Adrenal gland (tissue), 12 donors: Measurements from ENCODE around the gene GALNT18. TPM values are rescaled to one million over a fixed set of nuclear protein-coding genes. Genes with fewer than 3 reads are reported as not detected.

Source experiments
- DNase-seq, 7 donors: peaks; one replicate each; pipeline ENCODE4 v3.0.0-alpha.2; 2019 to 2020
- H3K27ac ChIP-seq, 5 donors: fragments of 200-600 bp; sonication (generic) in 4 of 5; 1 replicate in 3 of 5; 2 replicates in 2 of 5; pipeline versions ENCODE4 v1.5.1 to v1.8.0; 2016 to 2020; ENCODE audit warnings: mild to moderate bottlenecking in 1 of 5
- H3K27me3 ChIP-seq: fragments of 200-600 bp; 2 replicates; pipeline ENCODE4 v1.8.0; 2021
- H3K36me3 ChIP-seq, 2 donors: fragments of 200-600 bp; replicated peaks in 1 of 2; 1 replicate in 1 of 2; 2 replicates in 1 of 2; pipeline versions ENCODE4 v1.5.1 to v1.8.0; 2018 to 2022
- H3K4me1 ChIP-seq, 2 donors: fragments of 200-600 bp; replicated peaks in 1 of 2; 1 replicate in 1 of 2; 2 replicates in 1 of 2; pipeline versions ENCODE4 v1.5.1 to v1.8.0; 2018 to 2021
- H3K4me3 ChIP-seq, 4 donors: fragments of 200-600 bp; sonication (generic) in 3 of 4; one replicate each; pipeline ENCODE4 v1.5.1; 2016 to 2018
- H3K9me3 ChIP-seq, 3 donors: fragments of 200-600 bp; sonication (generic) in 1 of 3; replicated peaks in 1 of 3; 1 replicate in 2 of 3; 2 replicates in 1 of 3; pipeline versions ENCODE4 v1.5.1 to v1.8.0; 2016 to 2021
- POLR2A ChIP-seq, 2 donors: fragments of 450-650 bp; IDR thresholded peaks; one replicate each; pipeline ENCODE4 v1.6.1; 2017; ENCODE audit warnings: antibody characterized with exemption in 2 of 2, mild to moderate bottlenecking in 2 of 2, moderate library complexity in 1 of 2
- WGBS, 4 donors: extraction: QIAGEN DNeasy Blood & Tissue Kit in 2 of 4; methylation state at CpG; one replicate each; pipeline versions ENCODE4 v1.1.5 to v1.1.7; 2013 to 2017; 5-methylcytosine and 5-hydroxymethylcytosine counted together
- intact Hi-C, 2 donors: fragments of 100-400 bp; cut with DNase I; formaldehyde crosslinking; loops; one replicate each; pipeline versions ENCODE4 v1.14.1 to v1.15.0; 2022 to 2023
- polyA plus RNA-seq, 3 donors: library from polyadenylated mRNA; stranded (reverse); fragments of 200-250 nt in 2 of 3; fragments of 350-450 nt in 1 of 3; fragmentation: Illumina TruSeq in 1 of 3; extraction: RNeasy Lipid Tissue Mini Kit (QIAGEN cat#74804) in 1 of 3; gene quantifications; one replicate each; pipeline ENCODE4 v1.2.3, GENCODE V29; 2013 to 2014
- total RNA-seq, 9 donors: library from RNA; depleted of rRNA in 4 of 9; stranded (reverse); fragments of >200 nt in 4 of 9; fragments of 120-200 nt in 1 of 9; fragmentation: NEBNext Ultra II Directional in 1 of 9; extraction: Animal tissue kit (Norgen Biotek cat#: 25700) in 1 of 9; gene quantifications; one replicate each; pipeline versions ENCODE4 v1.1.0 to v1.2.4, GENCODE V29; 2013 to 2023
- TF ChIP-seq, protein P1 (sequence below), 6 experiments: fragments of 450-650 bp in 4 of 6; fragments of 200-600 bp in 2 of 6; sonication (generic) in 1 of 6; IDR thresholded peaks; 1 replicate in 5 of 6; 2 replicates in 1 of 6; pipeline versions ENCODE4 v1.5.1 to v1.8.0; 2016 to 2021; ENCODE audit warnings: antibody characterized with exemption in 6 of 6, mild to moderate bottlenecking in 2 of 6, moderate library complexity in 1 of 6
- donor health status: healthy with polysubstance abuse.
- donor health status: Bipolar disorder and iron deficiency.
- donor health status: DM: yes; HTN: yes; CAD: no.
- donor health status: DM: no; HTN: no; CAD: no.
- donor health status: DM: no; HTN: no; CAD: no.
- donor health status: DM: yes; HTN: yes; CAD: no.

GALNT18 gene
- total and polyA plus RNA-seq, 12 donors, result 1.4 to 15.1 (median 6.4) TPM

DNA sequence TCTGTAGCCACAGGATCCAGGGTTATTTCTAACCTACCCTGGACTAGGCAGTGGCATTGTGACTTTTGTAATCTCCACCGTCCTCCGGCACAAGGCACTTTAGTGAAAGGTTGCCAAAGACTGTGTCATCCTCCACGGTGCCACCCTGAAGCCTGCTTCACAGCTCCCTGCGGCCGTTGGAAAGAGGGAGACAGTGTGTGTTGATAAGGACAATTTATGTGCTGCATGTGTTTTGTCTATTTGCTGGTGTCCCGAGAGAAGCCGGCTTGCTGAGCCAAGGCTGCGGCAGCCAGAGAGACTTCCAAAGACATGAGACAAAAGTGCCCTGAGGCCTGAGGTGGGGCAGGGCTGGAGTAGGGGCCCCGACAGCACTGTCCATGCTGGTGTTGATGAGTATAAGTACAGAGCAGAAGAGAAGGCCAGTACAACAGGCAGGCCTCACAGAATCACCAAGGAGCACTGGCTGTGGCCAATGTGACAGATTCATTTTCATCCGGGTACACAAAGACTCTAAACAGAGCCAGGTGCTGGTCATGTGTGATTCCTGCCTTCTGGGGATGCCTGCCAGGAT, 40.9 kb downstream of the GALNT18 start:
- peak; percentile 41 to 82 (median 60) for DNase-seq
- no peak overlapping the region for H3K27ac ChIP-seq
- H3K4me1 ChIP-seq, result peaks cover 0 to 6% of the 10 kb centered on the region in 2 donors
- H3K36me3 ChIP-seq, result no peaks in the 10 kb centered on the region
- WGBS, 4 donors, result 32 to 62% (median 39%) methylated on average over 7 to 10 of the region's 10 CpGs
- no peak for TF ChIP-seq POLR2A (IDR thresholded peaks at IDR 0.05)
- TF ChIP-seq, protein P1, sequence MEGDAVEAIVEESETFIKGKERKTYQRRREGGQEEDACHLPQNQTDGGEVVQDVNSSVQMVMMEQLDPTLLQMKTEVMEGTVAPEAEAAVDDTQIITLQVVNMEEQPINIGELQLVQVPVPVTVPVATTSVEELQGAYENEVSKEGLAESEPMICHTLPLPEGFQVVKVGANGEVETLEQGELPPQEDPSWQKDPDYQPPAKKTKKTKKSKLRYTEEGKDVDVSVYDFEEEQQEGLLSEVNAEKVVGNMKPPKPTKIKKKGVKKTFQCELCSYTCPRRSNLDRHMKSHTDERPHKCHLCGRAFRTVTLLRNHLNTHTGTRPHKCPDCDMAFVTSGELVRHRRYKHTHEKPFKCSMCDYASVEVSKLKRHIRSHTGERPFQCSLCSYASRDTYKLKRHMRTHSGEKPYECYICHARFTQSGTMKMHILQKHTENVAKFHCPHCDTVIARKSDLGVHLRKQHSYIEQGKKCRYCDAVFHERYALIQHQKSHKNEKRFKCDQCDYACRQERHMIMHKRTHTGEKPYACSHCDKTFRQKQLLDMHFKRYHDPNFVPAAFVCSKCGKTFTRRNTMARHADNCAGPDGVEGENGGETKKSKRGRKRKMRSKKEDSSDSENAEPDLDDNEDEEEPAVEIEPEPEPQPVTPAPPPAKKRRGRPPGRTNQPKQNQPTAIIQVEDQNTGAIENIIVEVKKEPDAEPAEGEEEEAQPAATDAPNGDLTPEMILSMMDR (IDR thresholded peaks at IDR 0.05), result no peak
- intact Hi-C loops, result no loop called here
- H3K27me3 ChIP-seq, result peaks cover 5% of the 10 kb centered on the region
- no peaks in the 10 kb centered on the region for H3K9me3 ChIP-seq
- no peak overlapping the region for H3K4me3 ChIP-seq

DNA sequence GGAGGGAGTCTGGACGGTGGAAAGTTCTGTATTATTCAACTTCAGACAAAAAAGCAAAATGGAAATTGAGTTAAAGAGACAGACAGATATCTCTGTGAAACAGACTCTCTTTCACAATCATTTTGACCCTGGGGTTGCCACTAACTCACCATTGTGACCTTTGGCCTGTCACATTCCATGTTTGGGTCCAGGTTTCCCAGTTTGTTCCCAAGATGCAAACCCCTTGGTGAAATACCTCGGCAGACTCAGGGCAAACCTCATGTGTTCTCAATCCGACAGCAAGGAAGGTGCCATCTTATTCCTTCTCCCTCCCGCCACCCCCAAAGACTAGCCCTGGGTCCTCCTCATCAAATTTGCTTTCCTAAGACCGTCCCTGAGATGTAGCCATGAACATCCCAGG, 41.8 kb downstream of the GALNT18 start:
- H3K27ac ChIP-seq, result no peak overlapping the region
- 87 to 94% (median 91%) methylated on average over 5 of the region's 5 CpGs for WGBS, 4 donors
- intact Hi-C loops, result no loop called here

GRCh38 chr11:11579012-11579988, 42.5 kb downstream of the GALNT18 start:
- no peak overlapping the region for H3K27ac ChIP-seq
- WGBS, 4 donors, result 83 to 86% (median 84%) methylated on average over 10 to 13 of the region's 13 CpGs
- H3K4me1 ChIP-seq, result peaks cover 0 to 6% of the 10 kb centered on the region in 2 donors
- H3K27me3 ChIP-seq, result peaks cover 5% of the 10 kb centered on the region
- peak in 3 of 7 donors; percentile 10 to 60 (median 24) for DNase-seq
- H3K9me3 ChIP-seq, result no peaks in the 10 kb centered on the region
- H3K4me3 ChIP-seq, result no peak overlapping the region
- intact Hi-C loops, result no loop called here
- H3K36me3 ChIP-seq, result no peaks in the 10 kb centered on the region
- TF ChIP-seq POLR2A (IDR thresholded peaks at IDR 0.05), result no peak
- TF ChIP-seq, protein P1 (IDR thresholded peaks at IDR 0.05), result no peak

More for the DNA sequence above, 41.8 kb downstream of the GALNT18 start:
- Histone ChIP-seq H3K27me3 (peaks cover 5% of the 10 kb centered on the region), H3K4me3 (no peak overlapping the region), H3K36me3 (no peaks in the 10 kb centered on the region), H3K9me3 (no peaks in the 10 kb centered on the region), H3K4me1 (peaks cover 0 to 6% of the 10 kb centered on the region in 2 donors)
- TF ChIP-seq POLR2A (IDR thresholded peaks at IDR 0.05), result no peak
- no peak for DNase-seq

DNA sequence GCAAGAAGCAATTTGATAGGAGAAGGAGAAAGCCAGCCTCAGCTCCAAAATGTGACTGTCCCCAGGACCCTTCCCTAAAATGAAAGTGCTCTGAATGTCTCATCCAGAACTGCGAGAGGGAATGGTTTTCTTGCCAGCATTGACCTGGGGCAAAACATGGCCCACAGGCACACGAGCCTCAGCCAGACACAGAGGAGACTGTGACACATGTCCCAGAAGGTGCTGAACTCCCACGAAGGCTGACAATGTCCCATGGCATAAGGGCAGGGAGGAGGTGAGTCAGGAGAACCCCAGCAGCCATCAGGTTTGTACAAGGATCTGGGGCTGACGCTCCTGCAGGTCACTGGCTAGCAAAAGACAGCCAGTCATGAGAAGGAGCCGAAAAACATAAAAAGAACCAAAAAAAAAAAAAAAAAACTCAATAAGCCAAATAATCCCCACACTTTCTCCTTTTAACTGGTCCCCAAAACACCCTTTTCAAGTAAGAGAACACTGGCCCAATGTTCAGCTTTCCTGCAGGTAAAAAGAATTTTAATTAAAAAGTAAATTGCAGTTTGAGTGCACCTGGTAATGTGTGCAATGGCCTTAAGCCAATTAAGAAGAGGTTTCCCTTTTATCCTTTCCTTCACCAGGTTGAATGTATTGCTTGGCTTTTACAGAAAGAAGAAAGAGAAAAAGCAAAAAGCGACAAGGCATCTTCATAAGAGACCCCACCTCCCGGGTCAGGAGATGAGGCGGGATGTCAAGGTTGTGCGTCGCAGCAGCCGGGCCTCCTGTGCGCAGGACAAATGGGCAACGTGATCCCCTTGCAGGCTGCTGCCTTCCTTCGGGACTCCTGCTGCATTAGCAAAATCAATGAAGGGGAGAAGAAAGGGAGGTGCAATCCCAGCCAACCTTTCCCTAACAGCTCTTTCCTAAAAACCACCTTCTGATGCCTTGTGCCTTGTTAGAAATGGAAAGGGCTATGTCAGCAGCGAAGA, 43.6 kb downstream of the GALNT18 start:
- H3K27me3 ChIP-seq, result peaks cover 5% of the 10 kb centered on the region
- no peak overlapping the region for H3K4me3 ChIP-seq
- WGBS, 4 donors, result 76 to 89% (median 83%) methylated on average over 13 to 15 of the region's 15 CpGs
- no peaks in the 10 kb centered on the region for H3K9me3 ChIP-seq
- no peak overlapping the region for H3K27ac ChIP-seq
- intact Hi-C loops, result no loop called here
- H3K4me1 ChIP-seq, result peaks cover 0 to 6% of the 10 kb centered on the region in 2 donors
- peak in 1 of 7 donors; percentile 44 for DNase-seq
- H3K36me3 ChIP-seq, result no peaks in the 10 kb centered on the region
- TF ChIP-seq, protein P1 (IDR thresholded peaks at IDR 0.05), result no peak
- TF ChIP-seq POLR2A (IDR thresholded peaks at IDR 0.05), result no peak
